ENCODE measurements around the gene SDCCAG8.

DNA sequence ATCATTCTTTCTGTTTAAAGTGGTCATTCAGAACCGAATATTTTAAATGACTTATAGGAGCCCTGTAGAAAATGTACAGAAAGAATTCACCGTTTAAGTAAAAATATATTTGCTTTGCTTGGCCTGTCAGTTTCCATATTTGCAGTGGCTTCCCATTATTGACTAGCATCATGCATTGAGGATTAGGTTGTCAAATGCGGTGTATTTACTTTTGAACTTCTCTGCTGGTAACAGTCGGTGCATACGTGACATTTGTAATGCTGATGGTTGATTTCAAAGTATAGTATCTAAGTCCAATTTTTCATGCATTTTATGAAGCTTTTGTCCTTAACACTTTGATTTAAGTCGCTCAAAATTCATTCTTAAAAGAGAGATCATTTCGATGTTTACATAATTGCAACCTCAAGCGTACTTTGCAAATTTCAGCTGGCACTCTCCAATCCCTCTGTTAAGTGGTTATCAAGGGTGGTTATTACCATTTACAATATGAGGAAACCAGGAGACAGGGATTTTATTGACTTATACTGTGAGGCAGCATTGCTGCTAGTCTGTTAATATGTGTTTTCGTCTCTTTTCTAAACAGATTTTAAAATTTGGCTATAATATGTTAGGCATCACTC, 201.6 kb downstream of the SDCCAG8 start:
- TF ChIP-seq, protein P1, sequence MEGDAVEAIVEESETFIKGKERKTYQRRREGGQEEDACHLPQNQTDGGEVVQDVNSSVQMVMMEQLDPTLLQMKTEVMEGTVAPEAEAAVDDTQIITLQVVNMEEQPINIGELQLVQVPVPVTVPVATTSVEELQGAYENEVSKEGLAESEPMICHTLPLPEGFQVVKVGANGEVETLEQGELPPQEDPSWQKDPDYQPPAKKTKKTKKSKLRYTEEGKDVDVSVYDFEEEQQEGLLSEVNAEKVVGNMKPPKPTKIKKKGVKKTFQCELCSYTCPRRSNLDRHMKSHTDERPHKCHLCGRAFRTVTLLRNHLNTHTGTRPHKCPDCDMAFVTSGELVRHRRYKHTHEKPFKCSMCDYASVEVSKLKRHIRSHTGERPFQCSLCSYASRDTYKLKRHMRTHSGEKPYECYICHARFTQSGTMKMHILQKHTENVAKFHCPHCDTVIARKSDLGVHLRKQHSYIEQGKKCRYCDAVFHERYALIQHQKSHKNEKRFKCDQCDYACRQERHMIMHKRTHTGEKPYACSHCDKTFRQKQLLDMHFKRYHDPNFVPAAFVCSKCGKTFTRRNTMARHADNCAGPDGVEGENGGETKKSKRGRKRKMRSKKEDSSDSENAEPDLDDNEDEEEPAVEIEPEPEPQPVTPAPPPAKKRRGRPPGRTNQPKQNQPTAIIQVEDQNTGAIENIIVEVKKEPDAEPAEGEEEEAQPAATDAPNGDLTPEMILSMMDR (IDR thresholded peaks at IDR 0.05; ENCODE audit: low read depth, low read length), result no peak
- no peak for TF ChIP-seq EZH2phosphoT487 (IDR thresholded peaks at IDR 0.05; ENCODE audit: low read depth)
